DMS153 (cell line): ENCODE data around the gene AEBP1.

Experiments
- DNase-seq: peaks from one replicate; lab custom pipeline; 2025; lab: John Stamatoyannopoulos, UW

The AEBP1 gene

GRCh38 chr7:44156453-44157010, 52.4 kb downstream of the AEBP1 start:
- DNase-seq: no peak

- no peak for DNase-seq
These were observed 53.3 kb downstream of the AEBP1 start for GRCh38 chr7:44157116-44158080.

- DNase-seq: no peak
These were observed 54.1 kb downstream of the AEBP1 start for GRCh38 chr7:44158096-44158872.

GRCh38 chr7:44158873-44159631, 54.9 kb downstream of the AEBP1 start:
- DNase-seq: no peak

- no peak for DNase-seq
These were observed 55.9 kb downstream of the AEBP1 start for GRCh38 chr7:44159824-44160630.

- no peak for DNase-seq
These were observed 57.2 kb downstream of the AEBP1 start for GRCh38 chr7:44161371-44161770.

- DNase-seq: no peak
These were observed 58.0 kb downstream of the AEBP1 start for GRCh38 chr7:44162179-44162578.

GRCh38 chr7:44162785-44163395, 58.7 kb downstream of the AEBP1 start:
- DNase-seq: no peak

GRCh38 chr7:44163591-44163990, 59.4 kb downstream of the AEBP1 start:
- DNase-seq: no peak
